HL-60/S4 treated with retinoic acid at 250 ng/mL for 4 days and 3 days (cell line): ENCODE results near the gene RAB32.
"Not testable (repeated sequence)": the region's sequence is repeated elsewhere in the genome, so short reads cannot be mapped to it uniquely, and the experiment has no call there.

Source experiments
- in situ Hi-C: fragments of 300-500 bp; cut with MboI; formaldehyde crosslinking; loops from 2 replicates; pipeline ENCODE4 v1.7.0; 2022; ENCODE audit warnings: low sequenced_read_pairs

The RAB32 gene

DNA sequence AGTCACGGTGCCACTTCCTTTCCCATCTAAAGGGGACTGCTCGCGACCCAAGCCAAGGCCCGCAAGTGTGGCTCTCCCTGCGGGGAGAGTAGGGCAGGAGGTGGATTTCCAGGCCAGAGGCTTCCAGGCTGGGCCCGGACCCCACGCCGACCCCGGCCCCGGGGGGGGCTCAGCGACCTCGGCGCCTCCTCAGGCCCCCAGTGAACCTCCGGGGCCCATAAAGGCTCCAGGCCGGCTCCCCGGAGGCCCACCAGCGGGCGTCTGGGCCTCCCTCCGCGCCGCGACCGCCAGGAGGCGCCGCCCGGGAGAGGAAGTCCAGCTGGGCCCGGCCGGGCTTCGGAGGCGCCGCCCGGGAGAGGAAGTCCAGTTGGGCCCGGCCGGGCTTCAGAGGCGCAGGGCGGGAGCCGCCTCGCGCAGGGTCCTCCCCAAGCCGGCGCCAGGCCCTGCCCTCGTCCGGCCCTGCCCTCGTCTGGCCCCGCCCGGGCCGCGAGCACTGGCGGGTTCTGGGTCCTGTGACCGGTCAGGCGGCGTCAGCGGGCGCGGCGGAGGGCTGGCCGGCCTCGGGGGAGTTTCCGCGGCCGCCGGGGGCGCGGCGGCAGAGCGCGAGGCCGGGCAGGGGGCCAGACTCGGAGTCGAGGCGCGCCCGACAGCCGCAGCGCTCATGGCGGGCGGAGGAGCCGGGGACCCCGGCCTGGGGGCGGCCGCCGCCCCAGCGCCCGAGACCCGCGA, at the start of gene RAB32:
RAB32 (plus strand) TSS at position 623 of the 729 bp plus-strand sequence; CDS start at position 662, 39 bp downstream.
- in situ Hi-C loops: no loop called here

- in situ Hi-C loops: no loop called here
Measured at GRCh38 chr6:146498309-146498708, 45.3 kb upstream of the RAB32 start.

- in situ Hi-C loops: no loop called here
Measured at GRCh38 chr6:146503096-146503495, 40.5 kb upstream of the RAB32 start.

DNA sequence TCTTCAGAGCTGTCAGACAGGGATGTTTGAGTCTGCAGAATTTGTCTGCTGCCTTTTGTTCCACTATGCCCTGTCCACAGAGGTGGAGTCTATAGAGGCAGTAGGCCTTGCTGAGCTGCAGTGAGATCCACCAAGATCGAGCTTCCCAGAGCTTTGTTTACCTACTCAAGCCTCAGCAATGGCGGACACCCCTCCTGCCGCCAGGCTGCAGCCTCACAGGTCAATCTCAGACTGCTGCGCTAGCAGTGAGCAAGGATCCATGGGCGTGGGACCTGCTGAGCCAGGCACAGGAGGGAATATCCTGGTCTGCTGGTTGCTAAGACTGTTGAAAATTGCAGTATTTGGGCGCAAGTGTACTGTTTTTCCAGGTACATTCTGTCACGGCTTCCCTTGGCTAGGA, 28.4 kb upstream of the RAB32 start:
- in situ Hi-C loops: no loop called here

GRCh38 chr6:146526192-146526591, 17.4 kb upstream of the RAB32 start:
- in situ Hi-C loops: no loop called here

DNA sequence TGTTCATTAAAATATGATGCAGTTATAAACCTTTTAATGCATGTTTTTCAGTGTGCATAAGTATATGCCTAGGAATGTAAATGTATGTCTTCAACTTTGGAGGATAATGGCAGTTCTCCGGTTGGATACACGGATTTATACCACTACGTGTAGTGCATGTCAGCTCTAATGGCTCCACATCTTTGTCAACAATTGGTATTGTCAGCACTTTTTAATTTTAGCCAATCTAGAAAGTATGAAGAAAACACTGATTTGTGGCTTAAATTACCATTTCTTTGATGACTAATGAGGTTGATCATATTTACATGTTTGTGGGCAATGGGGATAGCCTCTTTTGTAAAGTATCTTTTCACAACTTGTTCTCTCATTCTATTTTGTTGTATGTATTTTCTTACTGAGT, 10.9 kb upstream of the RAB32 start:
- in situ Hi-C loops: no loop called here

GRCh38 chr6:146542881-146543210, 787 bp upstream of the RAB32 start:
- in situ Hi-C loops: no loop called here

- in situ Hi-C loops: no loop called here
Measured at GRCh38 chr6:146543940-146544615, 445 bp downstream of the RAB32 start.

DNA sequence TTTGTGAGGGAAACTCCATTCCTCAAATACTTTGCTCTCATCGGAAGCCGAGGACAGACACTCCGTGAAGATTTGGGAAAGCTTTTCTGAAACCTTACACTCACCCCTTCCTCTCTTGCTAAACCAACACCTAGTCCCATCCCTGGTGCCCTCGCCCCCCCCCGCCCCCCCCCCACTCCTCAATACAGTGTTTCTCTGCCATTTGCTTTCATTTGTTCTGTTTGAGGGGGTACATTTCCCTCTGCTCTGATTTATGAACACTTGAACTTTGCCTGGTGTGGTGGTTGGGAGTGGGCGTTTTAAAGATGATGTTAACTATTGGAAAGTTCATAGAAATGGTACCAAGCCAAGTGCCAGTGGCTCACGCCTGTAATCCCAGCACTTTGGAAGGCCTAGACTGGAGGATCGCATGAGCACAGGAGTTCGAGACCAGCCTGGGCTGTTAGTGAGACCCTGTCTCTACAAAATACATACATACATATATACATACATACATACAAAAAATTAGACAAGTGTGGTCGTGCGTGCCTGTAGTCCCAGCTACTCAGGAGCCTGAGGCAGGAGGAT, 1.1 kb downstream of the RAB32 start:
- in situ Hi-C loops: no loop called here

GRCh38 chr6:146545581-146545980, 1.9 kb downstream of the RAB32 start:
- in situ Hi-C loops: no loop called here

- in situ Hi-C loops: no loop called here
Measured at GRCh38 chr6:146546443-146547043, 2.9 kb downstream of the RAB32 start.

- in situ Hi-C loops: no loop called here
Measured at GRCh38 chr6:146547889-146548288, 4.3 kb downstream of the RAB32 start.

GRCh38 chr6:146548898-146549374, 5.3 kb downstream of the RAB32 start:
- in situ Hi-C loops: no loop called here

DNA sequence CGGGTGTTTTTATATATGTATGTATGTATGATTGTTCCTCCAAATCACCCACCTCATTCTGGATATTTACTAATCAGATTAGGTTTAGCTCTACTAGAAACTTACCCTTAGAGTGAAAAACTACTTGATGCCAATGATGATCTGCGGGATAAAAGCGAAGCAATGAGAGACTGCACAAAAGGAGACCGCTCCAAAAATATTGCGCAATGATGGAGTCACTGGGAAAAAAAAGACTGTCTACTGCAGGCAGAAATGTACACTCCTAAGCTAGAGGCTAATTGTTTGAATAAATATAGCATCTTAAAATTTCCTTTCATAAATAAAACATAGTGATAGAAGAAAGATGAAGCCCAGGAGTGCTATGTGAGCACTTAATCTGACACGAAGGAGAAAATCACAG, 7.3 kb downstream of the RAB32 start:
- in situ Hi-C loops: no loop called here

- in situ Hi-C loops: no loop called here
Measured at GRCh38 chr6:146551545-146551944, 7.9 kb downstream of the RAB32 start.

GRCh38 chr6:146553377-146554135, 9.9 kb downstream of the RAB32 start:
- in situ Hi-C loops: no loop called here

- in situ Hi-C loops: no loop called here
Measured at GRCh38 chr6:146560607-146561006, 17.0 kb downstream of the RAB32 start.

DNA sequence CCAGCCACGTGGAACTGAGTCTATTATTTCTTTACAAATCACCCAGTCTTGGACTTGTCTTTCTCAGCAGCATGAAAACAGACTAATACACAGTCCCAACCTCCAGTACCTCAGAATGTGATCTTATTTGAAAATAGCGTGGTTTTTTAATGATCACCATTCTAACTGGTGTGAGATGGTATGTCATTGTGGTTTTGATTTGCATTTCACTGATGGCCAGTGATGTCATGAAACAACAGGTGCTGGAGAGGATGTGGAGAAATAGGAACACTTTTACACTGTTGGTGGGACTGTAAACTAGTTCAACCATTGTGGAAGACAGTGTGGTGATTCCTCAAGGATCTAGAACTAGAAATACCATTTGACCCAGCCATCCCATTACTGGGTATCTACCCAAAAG, 23.0 kb downstream of the RAB32 start:
- in situ Hi-C loops: not testable (repeated sequence)

DNA sequence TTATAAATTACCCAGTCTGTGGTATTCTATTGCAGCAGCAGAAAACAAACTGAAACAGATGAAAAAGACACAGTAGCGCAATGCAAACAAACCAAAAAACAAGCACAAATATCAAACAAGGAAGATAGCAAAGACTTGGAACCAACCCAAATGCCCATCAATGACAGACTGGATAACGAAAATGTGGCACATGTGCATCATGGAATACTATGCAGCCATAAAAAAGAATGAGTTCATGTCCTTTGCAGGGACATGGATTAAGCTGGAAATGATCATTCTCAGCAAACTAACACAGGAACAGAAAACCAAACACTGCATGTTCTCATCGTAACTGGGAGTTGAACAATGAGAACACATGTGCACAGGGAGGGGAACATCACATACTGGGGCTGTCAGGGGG, 25.0 kb downstream of the RAB32 start:
- in situ Hi-C loops: not testable (repeated sequence)

DNA sequence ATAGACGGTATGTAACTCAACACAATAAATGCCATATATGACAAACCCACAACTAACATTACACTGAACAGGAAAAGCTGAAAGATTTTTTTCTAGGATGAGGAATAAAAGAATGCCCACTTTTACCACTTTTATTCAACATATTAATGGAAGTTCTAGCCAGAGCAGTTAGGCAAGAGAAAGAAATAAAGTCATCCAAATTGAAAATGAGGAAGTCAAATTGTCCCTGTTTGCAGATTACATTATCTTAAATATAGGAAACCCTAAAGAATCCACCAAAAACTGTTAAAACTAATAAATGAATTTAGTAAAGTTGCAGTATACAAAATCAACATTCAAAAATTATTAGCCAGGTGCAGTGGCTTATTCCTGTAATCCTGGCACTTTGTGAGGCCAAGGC, 30.6 kb downstream of the RAB32 start:
- in situ Hi-C loops: no loop called here

GRCh38 chr6:146578054-146578453, 34.4 kb downstream of the RAB32 start:
- in situ Hi-C loops: no loop called here
